ENCODE measurements around the gene TRAPPC3. TPM values are rescaled to one million over a fixed set of nuclear protein-coding genes. Genes with fewer than 3 reads are reported as not detected.

The TRAPPC3 gene
- total and polyA plus RNA-seq, 9 of the 15 experiments (the other 6 are each of a cell fraction or from before 2014, with no cell fraction given): 20.6 to 141 (median 112) TPM

DNA sequence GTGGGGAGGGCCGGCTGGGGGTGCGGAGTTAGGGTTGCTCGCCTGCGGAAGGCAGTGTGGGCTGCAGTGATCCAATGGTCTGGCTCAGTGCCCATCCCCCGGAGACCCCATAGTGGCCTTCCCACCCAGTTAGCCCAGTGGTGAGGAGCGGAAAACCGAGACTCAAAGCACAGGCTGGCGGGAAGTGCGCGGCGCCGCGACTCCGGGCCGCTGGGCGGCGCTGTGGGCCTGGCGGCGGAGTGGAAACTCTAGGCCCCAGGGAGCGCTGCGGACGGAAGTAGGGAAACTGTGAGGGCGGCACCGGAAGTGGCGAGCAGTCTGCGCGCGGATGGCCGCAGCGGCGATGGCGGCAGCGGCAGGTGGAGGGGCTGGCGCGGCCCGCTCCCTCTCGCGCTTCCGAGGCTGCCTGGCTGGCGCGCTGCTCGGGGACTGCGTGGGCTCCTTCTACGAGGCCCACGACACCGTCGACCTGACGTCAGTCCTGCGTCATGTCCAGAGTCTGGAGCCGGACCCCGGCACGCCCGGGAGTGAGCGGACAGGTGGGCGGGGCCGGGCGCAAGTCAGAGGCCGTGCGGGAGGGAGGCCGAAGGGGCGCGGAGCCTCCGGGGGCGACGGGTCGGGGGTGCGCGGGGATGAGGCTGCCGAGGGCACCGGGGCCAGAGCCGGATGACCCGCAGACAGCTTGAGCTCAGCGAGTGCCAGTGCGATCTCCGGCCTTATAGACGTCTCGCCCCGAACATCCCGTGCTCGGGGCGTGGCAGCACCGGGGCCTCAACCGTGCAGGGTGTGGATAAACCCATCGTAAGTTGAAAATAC, 60.5 kb downstream of the TRAPPC3 start, which contains the start of gene ADPRS (continued):
- TF ChIP-seq, protein P1, sequence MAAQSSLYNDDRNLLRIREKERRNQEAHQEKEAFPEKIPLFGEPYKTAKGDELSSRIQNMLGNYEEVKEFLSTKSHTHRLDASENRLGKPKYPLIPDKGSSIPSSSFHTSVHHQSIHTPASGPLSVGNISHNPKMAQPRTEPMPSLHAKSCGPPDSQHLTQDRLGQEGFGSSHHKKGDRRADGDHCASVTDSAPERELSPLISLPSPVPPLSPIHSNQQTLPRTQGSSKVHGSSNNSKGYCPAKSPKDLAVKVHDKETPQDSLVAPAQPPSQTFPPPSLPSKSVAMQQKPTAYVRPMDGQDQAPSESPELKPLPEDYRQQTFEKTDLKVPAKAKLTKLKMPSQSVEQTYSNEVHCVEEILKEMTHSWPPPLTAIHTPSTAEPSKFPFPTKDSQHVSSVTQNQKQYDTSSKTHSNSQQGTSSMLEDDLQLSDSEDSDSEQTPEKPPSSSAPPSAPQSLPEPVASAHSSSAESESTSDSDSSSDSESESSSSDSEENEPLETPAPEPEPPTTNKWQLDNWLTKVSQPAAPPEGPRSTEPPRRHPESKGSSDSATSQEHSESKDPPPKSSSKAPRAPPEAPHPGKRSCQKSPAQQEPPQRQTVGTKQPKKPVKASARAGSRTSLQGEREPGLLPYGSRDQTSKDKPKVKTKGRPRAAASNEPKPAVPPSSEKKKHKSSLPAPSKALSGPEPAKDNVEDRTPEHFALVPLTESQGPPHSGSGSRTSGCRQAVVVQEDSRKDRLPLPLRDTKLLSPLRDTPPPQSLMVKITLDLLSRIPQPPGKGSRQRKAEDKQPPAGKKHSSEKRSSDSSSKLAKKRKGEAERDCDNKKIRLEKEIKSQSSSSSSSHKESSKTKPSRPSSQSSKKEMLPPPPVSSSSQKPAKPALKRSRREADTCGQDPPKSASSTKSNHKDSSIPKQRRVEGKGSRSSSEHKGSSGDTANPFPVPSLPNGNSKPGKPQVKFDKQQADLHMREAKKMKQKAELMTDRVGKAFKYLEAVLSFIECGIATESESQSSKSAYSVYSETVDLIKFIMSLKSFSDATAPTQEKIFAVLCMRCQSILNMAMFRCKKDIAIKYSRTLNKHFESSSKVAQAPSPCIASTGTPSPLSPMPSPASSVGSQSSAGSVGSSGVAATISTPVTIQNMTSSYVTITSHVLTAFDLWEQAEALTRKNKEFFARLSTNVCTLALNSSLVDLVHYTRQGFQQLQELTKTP (IDR thresholded peaks at IDR 0.05; ENCODE audit: low read depth in 1 of 2, partially characterized antibody in 2 of 2): no peak
- TF ChIP-seq TCF3 (CRISPR knock-in tag; IDR thresholded peaks at IDR 0.05) (peak; percentile 58; the same call in 1 of the 2 replicates), NFE2L1 (tag; IDR thresholded peaks at IDR 0.05; ENCODE audit: borderline replicate concordance, low read depth) (no peak), ILF3 (IDR thresholded peaks at IDR 0.05; ENCODE audit: borderline replicate concordance) (peak; percentile 67; the same call in 1 of the 2 replicates), RAD51 (IDR thresholded peaks at IDR 0.05; ENCODE audit: borderline replicate concordance, low read depth) (no peak), ZSCAN29 (IDR thresholded peaks at IDR 0.05) (peak; percentile 79; the same call in 1 of the 2 replicates), HNRNPUL1 (IDR thresholded peaks at IDR 0.05; ENCODE audit: low read length) (no peak), NR2C1 (IDR thresholded peaks at IDR 0.05) (no peak; the same call in 1 of the 2 replicates), NR2C1 (tag; IDR thresholded peaks at IDR 0.05) (peak; percentile 53; the same call in 1 of the 2 replicates), SP2 (IDR thresholded peaks at IDR 0.05; ENCODE audit: extremely low read depth, low read depth, low read length, poor library complexity, severe bottlenecking) (peak; percentile 99), CCNT2 (IDR thresholded peaks at IDR 0.05; ENCODE audit: borderline replicate concordance, extremely low read depth, insufficient read length, low read depth, low read length) (peak; percentile 97), HDAC8 (tag; IDR thresholded peaks at IDR 0.05) (peak; percentile 43; the same call in 1 of the 2 replicates), ETV6 (IDR thresholded peaks at IDR 0.05; ENCODE audit: borderline replicate concordance in 1 of 2, low read depth in 2 of 2, low read length in 1 of 2) (peak in 1 of 2 experiments; percentile 75; a peak in 1 of 4 replicates), ETV6 (CRISPR knock-in tag; IDR thresholded peaks at IDR 0.05; ENCODE audit: borderline replicate concordance) (no peak), FOSL1 (tag; conservative IDR thresholded peaks at IDR 0.05) (0 out of 2 replicates have a peak, but pooled peaks have one; percentile 37), SUPT5H (IDR thresholded peaks at IDR 0.05) (peak; percentile 99)
- TF ChIP-seq, protein P2, sequence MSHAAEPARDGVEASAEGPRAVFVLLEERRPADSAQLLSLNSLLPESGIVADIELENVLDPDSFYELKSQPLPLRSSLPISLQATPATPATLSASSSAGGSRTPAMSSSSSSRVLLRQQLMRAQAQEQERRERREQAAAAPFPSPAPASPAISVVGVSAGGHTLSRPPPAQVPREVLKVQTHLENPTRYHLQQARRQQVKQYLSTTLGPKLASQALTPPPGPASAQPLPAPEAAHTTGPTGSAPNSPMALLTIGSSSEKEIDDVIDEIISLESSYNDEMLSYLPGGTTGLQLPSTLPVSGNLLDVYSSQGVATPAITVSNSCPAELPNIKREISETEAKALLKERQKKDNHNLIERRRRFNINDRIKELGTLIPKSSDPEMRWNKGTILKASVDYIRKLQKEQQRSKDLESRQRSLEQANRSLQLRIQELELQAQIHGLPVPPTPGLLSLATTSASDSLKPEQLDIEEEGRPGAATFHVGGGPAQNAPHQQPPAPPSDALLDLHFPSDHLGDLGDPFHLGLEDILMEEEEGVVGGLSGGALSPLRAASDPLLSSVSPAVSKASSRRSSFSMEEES (CRISPR knock-in tag; IDR thresholded peaks at IDR 0.05): no peak
- TF ChIP-seq, protein P3, sequence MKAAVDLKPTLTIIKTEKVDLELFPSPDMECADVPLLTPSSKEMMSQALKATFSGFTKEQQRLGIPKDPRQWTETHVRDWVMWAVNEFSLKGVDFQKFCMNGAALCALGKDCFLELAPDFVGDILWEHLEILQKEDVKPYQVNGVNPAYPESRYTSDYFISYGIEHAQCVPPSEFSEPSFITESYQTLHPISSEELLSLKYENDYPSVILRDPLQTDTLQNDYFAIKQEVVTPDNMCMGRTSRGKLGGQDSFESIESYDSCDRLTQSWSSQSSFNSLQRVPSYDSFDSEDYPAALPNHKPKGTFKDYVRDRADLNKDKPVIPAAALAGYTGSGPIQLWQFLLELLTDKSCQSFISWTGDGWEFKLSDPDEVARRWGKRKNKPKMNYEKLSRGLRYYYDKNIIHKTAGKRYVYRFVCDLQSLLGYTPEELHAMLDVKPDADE (conservative IDR thresholded peaks at IDR 0.05; ENCODE audit: control insufficient read depth, low read depth, low read length): peak; percentile 88
- TF ChIP-seq, protein P4, sequence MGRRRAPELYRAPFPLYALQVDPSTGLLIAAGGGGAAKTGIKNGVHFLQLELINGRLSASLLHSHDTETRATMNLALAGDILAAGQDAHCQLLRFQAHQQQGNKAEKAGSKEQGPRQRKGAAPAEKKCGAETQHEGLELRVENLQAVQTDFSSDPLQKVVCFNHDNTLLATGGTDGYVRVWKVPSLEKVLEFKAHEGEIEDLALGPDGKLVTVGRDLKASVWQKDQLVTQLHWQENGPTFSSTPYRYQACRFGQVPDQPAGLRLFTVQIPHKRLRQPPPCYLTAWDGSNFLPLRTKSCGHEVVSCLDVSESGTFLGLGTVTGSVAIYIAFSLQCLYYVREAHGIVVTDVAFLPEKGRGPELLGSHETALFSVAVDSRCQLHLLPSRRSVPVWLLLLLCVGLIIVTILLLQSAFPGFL (CRISPR knock-in tag; IDR thresholded peaks at IDR 0.05): 0 out of 2 replicates have a peak, but pooled peaks have one; percentile 14

Measured in K562 (cell line).